ENCODE data around the gene CDCA4.

DNA sequence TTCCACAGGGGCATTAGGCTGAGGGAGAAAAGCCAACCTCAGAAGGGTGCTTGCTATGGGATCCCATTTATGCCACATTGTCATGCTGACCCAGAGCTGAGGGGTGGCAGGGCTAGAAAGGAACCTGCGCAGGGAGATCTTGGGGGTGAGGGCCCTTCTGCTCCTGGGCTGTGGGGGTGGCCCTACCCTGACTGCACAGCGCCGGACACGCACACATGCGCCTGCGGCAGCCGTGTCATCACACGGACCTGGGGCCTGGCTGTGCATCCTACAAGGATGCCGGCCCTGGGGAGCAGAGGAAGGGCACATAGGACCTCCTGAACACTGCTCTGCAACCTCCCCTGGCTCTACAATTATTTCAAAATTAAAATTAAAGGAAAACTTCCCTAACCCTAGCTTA lies 6.9 kb downstream of the CDCA4 start:
- no peak for TF ChIP-seq CTCF (IDR thresholded peaks at IDR 0.05; ENCODE audit: insufficient read depth, low read length, poor library complexity, severe bottlenecking)
- no peak for TF ChIP-seq EZH2phosphoT487 (conservative IDR thresholded peaks at IDR 0.05; ENCODE audit: low read length)
